ENCODE data around the gene CDKL5.

Gene CDKL5

GRCh38 chrX:18661273-18661672, 235.9 kb downstream of the CDKL5 start:
- ATAC-seq (ENCODE audit: low read depth) (no peak), DNase-seq (ENCODE audit: low spot score) (no peak)
- Histone ChIP-seq H3K9me3 (ENCODE audit: severe bottlenecking) (no peaks in the 10 kb centered on the region), H3K27ac (ENCODE audit: poor library complexity, severe bottlenecking) (no peak overlapping the region), H3K27me3 (ENCODE audit: insufficient read depth, poor library complexity, severe bottlenecking) (no peaks in the 10 kb centered on the region), H3K36me3 (ENCODE audit: low read depth) (no peaks in the 10 kb centered on the region), H3K4me3 (ENCODE audit: severe bottlenecking) (no peak overlapping the region), H3K4me1 (ENCODE audit: insufficient read depth, poor library complexity, severe bottlenecking) (no peaks in the 10 kb centered on the region)
- TF ChIP-seq CTCF (IDR thresholded peaks at IDR 0.05; ENCODE audit: poor library complexity, severe bottlenecking), result no peak

- Histone ChIP-seq H3K27me3 (ENCODE audit: insufficient read depth, poor library complexity, severe bottlenecking) (no peaks in the 10 kb centered on the region), H3K27ac (ENCODE audit: poor library complexity, severe bottlenecking) (no peak overlapping the region), H3K4me3 (ENCODE audit: severe bottlenecking) (no peak overlapping the region), H3K9me3 (ENCODE audit: severe bottlenecking) (no peaks in the 10 kb centered on the region), H3K4me1 (ENCODE audit: insufficient read depth, poor library complexity, severe bottlenecking) (no peaks in the 10 kb centered on the region), H3K36me3 (ENCODE audit: low read depth) (no peaks in the 10 kb centered on the region)
- ATAC-seq (ENCODE audit: low read depth), result no peak; the same call in 2 of the 3 replicates
- TF ChIP-seq CTCF (IDR thresholded peaks at IDR 0.05; ENCODE audit: poor library complexity, severe bottlenecking), result no peak
- no peak for DNase-seq (ENCODE audit: low spot score)
Observed at GRCh38 chrX:18664947-18665346, 239.5 kb downstream of the CDKL5 start.

GRCh38 chrX:18666614-18667013, 241.2 kb downstream of the CDKL5 start:
- H3K27me3 ChIP-seq (ENCODE audit: insufficient read depth, poor library complexity, severe bottlenecking), result no peaks in the 10 kb centered on the region
- no peaks in the 10 kb centered on the region for H3K36me3 ChIP-seq (ENCODE audit: low read depth)
- no peak overlapping the region for H3K4me3 ChIP-seq (ENCODE audit: severe bottlenecking)
- no peak for TF ChIP-seq CTCF (IDR thresholded peaks at IDR 0.05; ENCODE audit: poor library complexity, severe bottlenecking)
- H3K9me3 ChIP-seq (ENCODE audit: severe bottlenecking), result no peaks in the 10 kb centered on the region
- no peak for DNase-seq (ENCODE audit: low spot score)
- no peak for ATAC-seq (ENCODE audit: low read depth)
- H3K4me1 ChIP-seq (ENCODE audit: insufficient read depth, poor library complexity, severe bottlenecking), result no peaks in the 10 kb centered on the region
- H3K27ac ChIP-seq (ENCODE audit: poor library complexity, severe bottlenecking), result no peak overlapping the region

GRCh38 chrX:18668071-18668835, 242.8 kb downstream of the CDKL5 start:
- no peak for DNase-seq (ENCODE audit: low spot score)
- H3K9me3 ChIP-seq (ENCODE audit: severe bottlenecking), result no peaks in the 10 kb centered on the region
- H3K4me3 ChIP-seq (ENCODE audit: severe bottlenecking), result no peak overlapping the region
- no peaks in the 10 kb centered on the region for H3K4me1 ChIP-seq (ENCODE audit: insufficient read depth, poor library complexity, severe bottlenecking)
- H3K36me3 ChIP-seq (ENCODE audit: low read depth), result no peaks in the 10 kb centered on the region
- no peaks in the 10 kb centered on the region for H3K27me3 ChIP-seq (ENCODE audit: insufficient read depth, poor library complexity, severe bottlenecking)
- no peak overlapping the region for H3K27ac ChIP-seq (ENCODE audit: poor library complexity, severe bottlenecking)
- TF ChIP-seq CTCF (IDR thresholded peaks at IDR 0.05; ENCODE audit: poor library complexity, severe bottlenecking), result no peak
- ATAC-seq (ENCODE audit: low read depth), result no peak

- Histone ChIP-seq H3K4me3 (ENCODE audit: severe bottlenecking) (no peak within 1 kb of the TSS), H3K27me3 (ENCODE audit: insufficient read depth, poor library complexity, severe bottlenecking) (no peaks in the 10 kb centered on the region), H3K36me3 (ENCODE audit: low read depth) (no peaks in the 10 kb centered on the region), H3K27ac (ENCODE audit: poor library complexity, severe bottlenecking) (no peak within 1 kb of the TSS), H3K4me1 (ENCODE audit: insufficient read depth, poor library complexity, severe bottlenecking) (no peaks in the 10 kb centered on the region), H3K9me3 (ENCODE audit: severe bottlenecking) (no peaks in the 10 kb centered on the region)
- no peak for ATAC-seq (ENCODE audit: low read depth)
- DNase-seq (ENCODE audit: low spot score), result no peak
- TF ChIP-seq CTCF (IDR thresholded peaks at IDR 0.05; ENCODE audit: poor library complexity, severe bottlenecking), result no peak
Observed at GRCh38 chrX:18672008-18672407, 246.6 kb downstream of the CDKL5 start, which contains the start of gene RS1. RS1 (minus strand) TSS chrX:18672108; CDS start chrX:18672068, 40 bp downstream.
